DMS114 treated with DMSO at 0.1 percent for 48 hours (cell line): Measurements from ENCODE around the gene TMEM39B.
"Not testable (repeated sequence)": the region's sequence is repeated elsewhere in the genome, so short reads cannot be mapped to it uniquely, and the experiment has no call there.

Source experiments
- DNase-seq: peaks from one replicate; lab custom pipeline; 2025; ENCODE audit not compliant: unreplicated experiment; lab: John Stamatoyannopoulos, UW

TMEM39B gene

GRCh38 chr1:32072622-32073298, at the start of gene TMEM39B:
Gene TMEM39B (plus strand): TSS chr1:32072939. CDS start chr1:32073048, 109 bp downstream.
- DNase-seq = peak; percentile 87

- DNase-seq = no peak
Measured at GRCh38 chr1:32023351-32023750, 49.4 kb upstream of the TMEM39B start.

- DNase-seq = no peak
Measured at GRCh38 chr1:32025515-32025914, 47.2 kb upstream of the TMEM39B start.

GRCh38 chr1:32028746-32029145, 44.0 kb upstream of the TMEM39B start:
- DNase-seq = no peak

- DNase-seq = no peak
Measured at GRCh38 chr1:32031578-32032274, 41.0 kb upstream of the TMEM39B start.

- DNase-seq = no peak
Measured at GRCh38 chr1:32032275-32032615, 40.5 kb upstream of the TMEM39B start.

GRCh38 chr1:32035119-32035518, 37.6 kb upstream of the TMEM39B start:
- no peak for DNase-seq

GRCh38 chr1:32040711-32041110, 32.0 kb upstream of the TMEM39B start:
- DNase-seq = no peak

- no peak for DNase-seq
Measured at GRCh38 chr1:32042330-32042729, 30.4 kb upstream of the TMEM39B start.

- no peak for DNase-seq
Measured at GRCh38 chr1:32044234-32044633, 28.5 kb upstream of the TMEM39B start.

- DNase-seq = no peak
Measured at GRCh38 chr1:32045772-32046171, 27.0 kb upstream of the TMEM39B start.

GRCh38 chr1:32047701-32048100, 25.0 kb upstream of the TMEM39B start:
- DNase-seq = no peak

- no peak for DNase-seq
Measured at GRCh38 chr1:32048440-32048839, 24.3 kb upstream of the TMEM39B start.

GRCh38 chr1:32051706-32052105, 21.0 kb upstream of the TMEM39B start:
- no peak for DNase-seq

- DNase-seq = no peak
Measured at GRCh38 chr1:32052887-32053286, 19.9 kb upstream of the TMEM39B start.

GRCh38 chr1:32055416-32055815, 17.3 kb upstream of the TMEM39B start:
- no peak for DNase-seq

GRCh38 chr1:32056598-32056997, 16.1 kb upstream of the TMEM39B start:
- no peak for DNase-seq

- no peak for DNase-seq
Measured at GRCh38 chr1:32060914-32061313, 11.8 kb upstream of the TMEM39B start.

GRCh38 chr1:32062867-32063230, 9.9 kb upstream of the TMEM39B start:
- DNase-seq = no peak

- DNase-seq = peak; percentile 75
Measured at GRCh38 chr1:32063261-32063681, 9.5 kb upstream of the TMEM39B start.

- DNase-seq = not testable (repeated sequence)
Measured at GRCh38 chr1:32065613-32066488, 6.9 kb upstream of the TMEM39B start.

GRCh38 chr1:32066489-32066873, 6.3 kb upstream of the TMEM39B start:
- no peak for DNase-seq
